Mesenchymal stem cell (in vitro differentiated cells and primary cell): Measurements from ENCODE around the gene CITED4.

Source experiments
- DNase-seq: peaks from one replicate; pipeline ENCODE4 v3.0.0-alpha.2; 2013
- H2AFZ ChIP-seq: one replicate; pipeline ENCODE4 v1.6.1; 2013; ENCODE audit warnings: low read depth, mild to moderate bottlenecking, control low read depth, inconsistent platforms, low read length, moderate library complexity
- H2AK5ac ChIP-seq: 2 replicates; pipeline ENCODE4 v1.6.1; 2013; ENCODE audit warnings: low read length, moderate library complexity, mild to moderate bottlenecking, inconsistent platforms; ENCODE audit not compliant: severe bottlenecking
- H2BK120ac ChIP-seq: one replicate; pipeline ENCODE4 v1.6.1; 2013; ENCODE audit warnings: low read depth, mild to moderate bottlenecking, inconsistent platforms, low read length, moderate library complexity
- H2BK12ac ChIP-seq, 2 experiments: one replicate each; pipeline ENCODE4 v1.6.1; 2013; ENCODE audit warnings: inconsistent platforms in 2 of 2, low read length in 2 of 2, mild to moderate bottlenecking in 2 of 2, moderate library complexity in 2 of 2, control low read depth in 1 of 2
- H2BK15ac ChIP-seq: one replicate; pipeline ENCODE4 v1.6.1; 2013; ENCODE audit warnings: mild to moderate bottlenecking, low read depth, inconsistent platforms; ENCODE audit not compliant: poor library complexity, severe bottlenecking
- H2BK5ac ChIP-seq: 2 replicates; pipeline ENCODE4 v1.6.1; 2013; ENCODE audit warnings: low read depth, mild to moderate bottlenecking, low read length, control low read depth, inconsistent platforms; ENCODE audit not compliant: poor library complexity, severe bottlenecking
- H3K14ac ChIP-seq, 2 experiments: one replicate each; pipeline ENCODE4 v1.6.1; 2013; ENCODE audit warnings: inconsistent platforms in 2 of 2, low read length in 2 of 2, control low read depth in 1 of 2, mild to moderate bottlenecking in 1 of 2, moderate library complexity in 1 of 2
- H3K18ac ChIP-seq, 2 experiments: one replicate each; pipeline ENCODE4 v1.6.1; 2013; ENCODE audit warnings: inconsistent platforms in 2 of 2, low read length in 2 of 2, control low read depth in 1 of 2, low read depth in 1 of 2, mild to moderate bottlenecking in 1 of 2
- H3K23ac ChIP-seq, 2 experiments: one replicate each; pipeline ENCODE4 v1.6.1; 2013; ENCODE audit warnings: inconsistent platforms in 2 of 2, low read length in 2 of 2, mild to moderate bottlenecking in 2 of 2, moderate library complexity in 2 of 2, control low read depth in 1 of 2
- H3K27ac ChIP-seq: 2 replicates; pipeline ENCODE4 v1.5.1; 2013; ENCODE audit warnings: mild to moderate bottlenecking, moderate library complexity, low read length, control low read depth, inconsistent platforms; ENCODE audit not compliant: poor library complexity, severe bottlenecking
- H3K27me3 ChIP-seq, 2 experiments: 2 replicates each; pipeline versions ENCODE4 v1.6.1 to v1.7.0; 2013; ENCODE audit warnings: low read length in 2 of 2, mild to moderate bottlenecking in 2 of 2, moderate library complexity in 2 of 2, control low read depth in 1 of 2, inconsistent platforms in 1 of 2; ENCODE audit not compliant: control insufficient read depth in 1 of 2, insufficient read depth in 1 of 2
- H3K36me3 ChIP-seq, 2 experiments: 2 replicates each; pipeline versions ENCODE4 v1.6.1 to v1.7.0; 2013; ENCODE audit warnings: low read length in 2 of 2, control low read depth in 1 of 2, inconsistent platforms in 1 of 2, low read depth in 1 of 2, mild to moderate bottlenecking in 1 of 2; ENCODE audit not compliant: insufficient read depth in 2 of 2, control insufficient read depth in 1 of 2
- H3K4ac ChIP-seq, 2 experiments: one replicate each; pipeline ENCODE4 v1.6.1; 2013; ENCODE audit warnings: inconsistent platforms in 2 of 2, low read length in 2 of 2, mild to moderate bottlenecking in 2 of 2, moderate library complexity in 2 of 2, control low read depth in 1 of 2, low read depth in 1 of 2
- H3K4me1 ChIP-seq: 2 replicates; pipeline ENCODE4 v1.6.1; 2013; ENCODE audit warnings: low read depth, low read length, control low read depth; ENCODE audit not compliant: control insufficient read depth, insufficient read depth
- H3K4me2 ChIP-seq: 2 replicates; pipeline ENCODE4 v1.6.1; 2013; ENCODE audit warnings: low read length, mild to moderate bottlenecking, inconsistent platforms; ENCODE audit not compliant: poor library complexity, severe bottlenecking
- H3K4me3 ChIP-seq, 2 experiments: 2 replicates each; pipeline versions ENCODE4 v1.5.1 to v1.7.0; 2013; ENCODE audit warnings: low read length in 2 of 2, mild to moderate bottlenecking in 2 of 2, control low read depth in 1 of 2, low read depth in 1 of 2; ENCODE audit not compliant: insufficient read depth in 1 of 2
- H3K79me1 ChIP-seq: replicated peaks from 2 replicates; pipeline ENCODE4 v1.6.1; 2013; ENCODE audit warnings: mild to moderate bottlenecking, control low read depth, low read length, inconsistent platforms; ENCODE audit not compliant: poor library complexity, severe bottlenecking
- H3K9ac ChIP-seq: 2 replicates; pipeline ENCODE4 v1.7.0; 2013; ENCODE audit warnings: mild to moderate bottlenecking, low read length, moderate library complexity
- H3K9me3 ChIP-seq: 2 replicates; pipeline ENCODE4 v1.7.0; 2013; ENCODE audit warnings: mild to moderate bottlenecking, low read length; ENCODE audit not compliant: control insufficient read depth
- H4K8ac ChIP-seq: one replicate; pipeline ENCODE4 v1.6.1; 2013; ENCODE audit warnings: inconsistent platforms, mild to moderate bottlenecking, low read length, moderate library complexity
- H4K91ac ChIP-seq: one replicate; pipeline ENCODE4 v1.6.1; 2013; ENCODE audit warnings: mild to moderate bottlenecking, low read length, inconsistent platforms
- WGBS: methylation state at CpG from one replicate; pipeline ENCODE4 v1.1.7; 2013; ENCODE audit warnings: mixed read lengths; 5-methylcytosine and 5-hydroxymethylcytosine counted together

Gene CITED4

GRCh38 chr1:40838045-40838979 lies 23.9 kb downstream of the CITED4 start:
- no peak overlapping the region for H2AFZ ChIP-seq
- peaks cover 0 to 6% of the 10 kb centered on the region in 2 experiments for H3K36me3 ChIP-seq
- H3K79me1 ChIP-seq = no peaks in the 10 kb centered on the region
- no peak overlapping the region for H2AK5ac ChIP-seq
- no peak overlapping the region for H4K8ac ChIP-seq
- no peak overlapping the region for H3K9ac ChIP-seq
- H3K4ac ChIP-seq = no peak overlapping the region
- H2BK12ac ChIP-seq = no peak overlapping the region
- H3K14ac ChIP-seq = no peak overlapping the region
- no peak for DNase-seq
- no peak overlapping the region for H3K4me3 ChIP-seq
- H3K18ac ChIP-seq = no peak overlapping the region
- WGBS = 94% methylated on average over 60 of the region's 60 CpGs
- peaks cover 15% of the 10 kb centered on the region for H3K4me1 ChIP-seq
- peaks cover 12% of the 10 kb centered on the region for H3K9me3 ChIP-seq
- no peak overlapping the region for H3K4me2 ChIP-seq
- H3K27me3 ChIP-seq = peaks cover 0 to 56% of the 10 kb centered on the region in 2 experiments
- no peak overlapping the region for H2BK120ac ChIP-seq
- no peak overlapping the region for H3K23ac ChIP-seq
- H4K91ac ChIP-seq = no peak overlapping the region
- H2BK15ac ChIP-seq = no peak overlapping the region
- H3K27ac ChIP-seq = no peak overlapping the region
- no peak overlapping the region for H2BK5ac ChIP-seq

DNA sequence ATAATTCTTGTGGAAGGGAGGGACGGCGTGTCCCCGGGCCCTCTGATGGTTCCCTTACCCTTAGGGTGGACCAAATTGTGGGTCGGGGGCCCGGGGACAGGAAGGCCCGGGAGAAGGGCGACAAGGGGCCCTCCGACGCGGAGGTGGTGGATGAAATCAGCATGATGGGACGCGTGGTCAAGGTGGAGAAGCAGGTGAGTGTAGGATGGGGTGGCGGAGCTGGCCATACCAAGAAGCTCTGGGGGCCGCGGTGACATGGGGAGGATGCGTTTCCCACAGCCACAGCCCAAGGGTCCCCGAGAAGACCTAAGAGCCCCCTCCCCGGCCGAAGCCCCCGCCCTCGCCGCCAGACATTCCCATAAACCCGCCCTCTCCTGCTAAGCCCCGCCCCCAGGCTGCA lies 24.6 kb downstream of the CITED4 start:
- no peaks in the 10 kb centered on the region for H3K79me1 ChIP-seq
- 96% methylated on average over 24 of the region's 24 CpGs for WGBS
- H4K8ac ChIP-seq = no peak overlapping the region

GRCh38 chr1:40836283-40836682 lies 25.9 kb downstream of the CITED4 start:
- Histone ChIP-seq H3K18ac (no peak overlapping the region), H2BK15ac (no peak overlapping the region), H3K4me3 (no peak overlapping the region), H4K8ac (no peak overlapping the region), H2BK120ac (no peak overlapping the region), H4K91ac (no peak overlapping the region), H3K9ac (no peak overlapping the region), H3K79me1 (no peaks in the 10 kb centered on the region), H2AK5ac (no peak overlapping the region), H3K27me3 (peaks cover 0 to 51% of the 10 kb centered on the region in 2 experiments), H2BK5ac (no peak overlapping the region), H3K4ac (no peak overlapping the region), H3K4me2 (no peak overlapping the region), H2BK12ac (no peak overlapping the region), H2AFZ (no peak overlapping the region), H3K36me3 (peaks cover 0 to 6% of the 10 kb centered on the region in 2 experiments), H3K4me1 (peaks cover 15% of the 10 kb centered on the region), H3K14ac (no peak overlapping the region), H3K23ac (no peak overlapping the region), H3K9me3 (no peaks in the 10 kb centered on the region), H3K27ac (no peak overlapping the region)
- DNase-seq = no peak
- 84% methylated on average over 4 of the region's 4 CpGs for WGBS

More for the DNA sequence above, 24.6 kb downstream of the CITED4 start:
- Histone ChIP-seq H3K36me3 (peaks cover 0 to 6% of the 10 kb centered on the region in 2 experiments), H3K23ac (no peak overlapping the region), H2BK120ac (no peak overlapping the region), H4K91ac (no peak overlapping the region), H3K14ac (no peak overlapping the region), H3K18ac (no peak overlapping the region), H3K27ac (no peak overlapping the region), H3K4me2 (no peak overlapping the region), H3K4me1 (peaks cover 15% of the 10 kb centered on the region), H3K27me3 (peaks cover 0 to 56% of the 10 kb centered on the region in 2 experiments), H3K4ac (no peak overlapping the region), H2BK12ac (no peak overlapping the region), H3K9ac (no peak overlapping the region), H2AK5ac (no peak overlapping the region), H3K4me3 (no peak overlapping the region), H2AFZ (no peak overlapping the region), H3K9me3 (peaks cover 5% of the 10 kb centered on the region), H2BK15ac (no peak overlapping the region), H2BK5ac (no peak overlapping the region)
- DNase-seq = no peak

GRCh38 chr1:40834968-40835545 lies 27.1 kb downstream of the CITED4 start:
- H3K4me1 ChIP-seq = peaks cover 14% of the 10 kb centered on the region
- H3K23ac ChIP-seq = no peak overlapping the region
- no peak overlapping the region for H2AK5ac ChIP-seq
- H3K27me3 ChIP-seq = peaks cover 0 to 42% of the 10 kb centered on the region in 2 experiments
- H3K14ac ChIP-seq = no peak overlapping the region
- H2AFZ ChIP-seq = no peak overlapping the region
- H3K9me3 ChIP-seq = no peaks in the 10 kb centered on the region
- H3K79me1 ChIP-seq = no peaks in the 10 kb centered on the region
- DNase-seq = no peak
- no peak overlapping the region for H2BK15ac ChIP-seq
- no peak overlapping the region for H2BK120ac ChIP-seq
- H4K8ac ChIP-seq = no peak overlapping the region
- H3K4me3 ChIP-seq = no peak overlapping the region
- WGBS = 86% methylated on average over 11 of the region's 11 CpGs
- no peak overlapping the region for H3K27ac ChIP-seq
- no peak overlapping the region for H4K91ac ChIP-seq
- no peak overlapping the region for H2BK5ac ChIP-seq
- no peak overlapping the region for H3K9ac ChIP-seq
- H3K4me2 ChIP-seq = no peak overlapping the region
- no peak overlapping the region for H3K4ac ChIP-seq
- H3K36me3 ChIP-seq = peaks cover 0 to 6% of the 10 kb centered on the region in 2 experiments
- H3K18ac ChIP-seq = no peak overlapping the region
- no peak overlapping the region for H2BK12ac ChIP-seq
